Loucy (cell line): ENCODE measurements around the gene LRBA.

Experiments
- H2AFZ ChIP-seq: fragments of 200-600 bp; sonication (generic); 2 replicates; pipeline ENCODE4 v1.6.0; 2016; ENCODE audit warnings: antibody characterized with exemption, mild to moderate bottlenecking, low read length, moderate library complexity
- H3F3A ChIP-seq: fragments of 200-600 bp; 2 replicates; pipeline ENCODE4 v1.6.0; 2016; ENCODE audit warnings: antibody characterized with exemption, low read depth, mild to moderate bottlenecking
- H3K27me3 ChIP-seq: fragments of 200-600 bp; sonication (generic); 2 replicates; pipeline ENCODE4 v1.6.1; 2014; ENCODE audit warnings: low read length, mild to moderate bottlenecking; ENCODE audit not compliant: insufficient read depth, poor library complexity, severe bottlenecking
- H3K36me3 ChIP-seq: fragments of 200-600 bp; sonication (generic); 2 replicates; pipeline ENCODE4 v1.6.1; 2016; ENCODE audit warnings: low read length; ENCODE audit not compliant: insufficient read depth
- H3K4me1 ChIP-seq: fragments of 200-600 bp; sonication (generic); 2 replicates; pipeline ENCODE4 v1.5.1; 2014; ENCODE audit warnings: low read length, mild to moderate bottlenecking; ENCODE audit not compliant: insufficient read depth, poor library complexity, severe bottlenecking
- H3K4me2 ChIP-seq: fragments of 200-600 bp; sonication (generic); 2 replicates; pipeline ENCODE4 v1.6.0; 2014; ENCODE audit warnings: antibody characterized with exemption, low read length, low read depth, mild to moderate bottlenecking; ENCODE audit not compliant: poor library complexity, severe bottlenecking
- H3K4me3 ChIP-seq: fragments of 200-600 bp; sonication (generic); 2 replicates; pipeline ENCODE4 v1.5.1; 2014; ENCODE audit warnings: low read length, mild to moderate bottlenecking, mixed read lengths; ENCODE audit not compliant: poor library complexity, severe bottlenecking
- H3K79me2 ChIP-seq: fragments of 200-600 bp; sonication (generic); 2 replicates; pipeline ENCODE4 v1.6.1; 2014; ENCODE audit warnings: low read length; ENCODE audit not compliant: insufficient read depth
- H3K9ac ChIP-seq: fragments of 200-600 bp; sonication (generic); 2 replicates; pipeline ENCODE4 v1.6.0; 2014; ENCODE audit warnings: mild to moderate bottlenecking, low read depth, low read length, moderate library complexity; ENCODE audit not compliant: poor library complexity, severe bottlenecking
- H3K9me2 ChIP-seq: fragments of 200-600 bp; sonication (generic); replicated peaks from 2 replicates; pipeline ENCODE4 v1.6.1; 2016; ENCODE audit warnings: low read depth, low read length, mixed read lengths
- H3K9me3 ChIP-seq: fragments of 200-600 bp; sonication (generic); 2 replicates; pipeline ENCODE4 v1.6.1; 2014; ENCODE audit warnings: mild to moderate bottlenecking, antibody characterized with exemption, low read length, low read depth; ENCODE audit not compliant: insufficient read depth
- H4K20me1 ChIP-seq: fragments of 200-600 bp; sonication (generic); 2 replicates; pipeline ENCODE4 v1.6.0; 2014; ENCODE audit warnings: antibody characterized with exemption, low read length, mild to moderate bottlenecking; ENCODE audit not compliant: insufficient read depth, poor library complexity, severe bottlenecking
- EZH2phosphoT487 ChIP-seq: fragments of 200-600 bp; IDR thresholded peaks from 2 replicates; pipeline ENCODE4 v1.6.1; 2018; ENCODE audit warnings: antibody characterized with exemption, mild to moderate bottlenecking, moderate library complexity, borderline replicate concordance
- TF ChIP-seq, protein P1 (sequence below): fragments of 200-600 bp; sonication (generic); conservative IDR thresholded peaks from 2 replicates; pipeline ENCODE4 v1.5.1; 2014; ENCODE audit warnings: mild to moderate bottlenecking, antibody characterized with exemption, low read length

The LRBA gene

DNA sequence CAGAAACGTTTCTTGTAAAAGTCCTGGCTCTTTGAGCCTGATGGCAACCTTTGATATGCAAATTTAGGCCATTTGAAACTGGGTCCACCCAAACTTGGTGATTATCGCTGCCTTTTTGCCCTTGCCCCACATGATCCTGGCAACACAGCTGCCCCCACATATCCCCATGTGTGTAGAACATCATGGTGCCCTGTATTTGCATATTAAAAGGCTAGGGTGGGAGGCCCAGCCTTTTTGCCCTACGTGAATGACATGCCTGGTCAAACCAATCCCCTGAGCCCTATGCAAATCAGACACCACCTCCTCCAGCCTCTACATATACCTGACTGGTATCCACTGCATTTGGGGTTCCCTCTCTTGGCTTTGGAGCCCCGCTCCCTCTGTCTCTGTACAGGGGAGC, 230.8 kb downstream of the LRBA start:
- no peaks in the 10 kb centered on the region for H3K9me3 ChIP-seq
- no peak for TF ChIP-seq EZH2phosphoT487
- TF ChIP-seq, protein P1, sequence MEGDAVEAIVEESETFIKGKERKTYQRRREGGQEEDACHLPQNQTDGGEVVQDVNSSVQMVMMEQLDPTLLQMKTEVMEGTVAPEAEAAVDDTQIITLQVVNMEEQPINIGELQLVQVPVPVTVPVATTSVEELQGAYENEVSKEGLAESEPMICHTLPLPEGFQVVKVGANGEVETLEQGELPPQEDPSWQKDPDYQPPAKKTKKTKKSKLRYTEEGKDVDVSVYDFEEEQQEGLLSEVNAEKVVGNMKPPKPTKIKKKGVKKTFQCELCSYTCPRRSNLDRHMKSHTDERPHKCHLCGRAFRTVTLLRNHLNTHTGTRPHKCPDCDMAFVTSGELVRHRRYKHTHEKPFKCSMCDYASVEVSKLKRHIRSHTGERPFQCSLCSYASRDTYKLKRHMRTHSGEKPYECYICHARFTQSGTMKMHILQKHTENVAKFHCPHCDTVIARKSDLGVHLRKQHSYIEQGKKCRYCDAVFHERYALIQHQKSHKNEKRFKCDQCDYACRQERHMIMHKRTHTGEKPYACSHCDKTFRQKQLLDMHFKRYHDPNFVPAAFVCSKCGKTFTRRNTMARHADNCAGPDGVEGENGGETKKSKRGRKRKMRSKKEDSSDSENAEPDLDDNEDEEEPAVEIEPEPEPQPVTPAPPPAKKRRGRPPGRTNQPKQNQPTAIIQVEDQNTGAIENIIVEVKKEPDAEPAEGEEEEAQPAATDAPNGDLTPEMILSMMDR = no peak
- H3K79me2 ChIP-seq = no peaks in the 10 kb centered on the region
- H2AFZ ChIP-seq = no peak overlapping the region
- no peak overlapping the region for H3K4me2 ChIP-seq
- no peaks in the 10 kb centered on the region for H3K36me3 ChIP-seq
- H3K9me2 ChIP-seq = no peaks in the 10 kb centered on the region
- H4K20me1 ChIP-seq = no peaks in the 10 kb centered on the region
- H3K4me1 ChIP-seq = peaks cover 4% of the 10 kb centered on the region
- no peaks in the 10 kb centered on the region for H3K27me3 ChIP-seq
- no peak overlapping the region for H3K9ac ChIP-seq
- no peak overlapping the region for H3K4me3 ChIP-seq
- no peaks in the 10 kb centered on the region for H3F3A ChIP-seq

DNA sequence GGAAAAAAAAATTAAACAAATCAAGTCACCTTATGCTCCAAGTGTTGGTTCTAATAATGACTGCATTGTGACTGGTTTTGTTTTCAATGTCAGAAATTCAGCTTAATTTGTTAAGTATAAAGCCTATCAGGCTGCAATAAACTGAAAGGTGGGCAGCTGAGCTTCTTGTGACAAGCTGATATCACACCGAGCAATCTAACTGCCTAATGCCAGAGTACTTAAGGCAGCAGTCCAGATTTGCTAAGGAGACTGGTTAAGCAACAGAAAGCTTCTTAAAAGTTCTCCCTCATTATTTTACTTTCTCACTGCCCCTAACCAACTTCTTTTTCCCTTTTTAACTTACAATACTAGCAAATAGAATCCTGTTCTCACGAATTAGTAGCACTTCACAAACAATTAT, 232.2 kb downstream of the LRBA start:
- Histone ChIP-seq H3K9me3 (no peaks in the 10 kb centered on the region), H3K27me3 (no peaks in the 10 kb centered on the region), H3K36me3 (no peaks in the 10 kb centered on the region), H3K4me2 (no peak overlapping the region), H3K9me2 (no peaks in the 10 kb centered on the region), H3K9ac (no peak overlapping the region), H3F3A (no peaks in the 10 kb centered on the region), H3K4me3 (no peak overlapping the region), H2AFZ (no peak overlapping the region), H3K4me1 (peaks cover 4% of the 10 kb centered on the region), H3K79me2 (no peaks in the 10 kb centered on the region), H4K20me1 (no peaks in the 10 kb centered on the region)
- TF ChIP-seq EZH2phosphoT487 = no peak
- TF ChIP-seq, protein P1 = no peak

DNA sequence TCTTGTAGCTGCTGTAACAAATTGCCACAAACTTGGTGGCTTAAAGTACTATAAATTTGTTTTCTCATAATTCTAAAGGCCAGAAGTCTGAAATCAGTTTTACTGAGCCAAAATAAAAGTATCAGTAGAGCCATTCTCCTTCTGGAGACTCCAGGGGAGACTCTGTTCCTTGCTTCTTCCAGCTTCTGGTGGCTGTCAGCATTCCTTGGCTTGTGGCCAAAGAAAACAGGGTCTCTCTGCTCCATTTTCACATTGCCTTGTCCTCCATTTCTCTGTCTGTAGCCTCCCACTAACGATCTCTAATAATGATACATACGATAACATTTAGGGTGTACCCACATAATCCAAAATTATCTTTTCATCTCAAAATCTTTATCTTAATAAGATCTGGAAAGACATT, 232.8 kb downstream of the LRBA start:
- Histone ChIP-seq H3K4me3 (no peak overlapping the region), H4K20me1 (no peaks in the 10 kb centered on the region), H3K4me2 (no peak overlapping the region), H3K4me1 (peaks cover 4% of the 10 kb centered on the region), H3K9ac (no peak overlapping the region), H2AFZ (no peak overlapping the region), H3K27me3 (no peaks in the 10 kb centered on the region), H3F3A (no peaks in the 10 kb centered on the region), H3K9me3 (no peaks in the 10 kb centered on the region), H3K79me2 (no peaks in the 10 kb centered on the region), H3K9me2 (no peaks in the 10 kb centered on the region), H3K36me3 (no peaks in the 10 kb centered on the region)
- TF ChIP-seq, protein P1 = no peak
- no peak for TF ChIP-seq EZH2phosphoT487
